ENCODE results near the gene NUDT17. TPM values are rescaled to one million over a fixed set of nuclear protein-coding genes. Genes with fewer than 3 reads are reported as not detected.

The NUDT17 gene
- total RNA-seq, 1 donor from 2014 or later, result 11.9 TPM

DNA sequence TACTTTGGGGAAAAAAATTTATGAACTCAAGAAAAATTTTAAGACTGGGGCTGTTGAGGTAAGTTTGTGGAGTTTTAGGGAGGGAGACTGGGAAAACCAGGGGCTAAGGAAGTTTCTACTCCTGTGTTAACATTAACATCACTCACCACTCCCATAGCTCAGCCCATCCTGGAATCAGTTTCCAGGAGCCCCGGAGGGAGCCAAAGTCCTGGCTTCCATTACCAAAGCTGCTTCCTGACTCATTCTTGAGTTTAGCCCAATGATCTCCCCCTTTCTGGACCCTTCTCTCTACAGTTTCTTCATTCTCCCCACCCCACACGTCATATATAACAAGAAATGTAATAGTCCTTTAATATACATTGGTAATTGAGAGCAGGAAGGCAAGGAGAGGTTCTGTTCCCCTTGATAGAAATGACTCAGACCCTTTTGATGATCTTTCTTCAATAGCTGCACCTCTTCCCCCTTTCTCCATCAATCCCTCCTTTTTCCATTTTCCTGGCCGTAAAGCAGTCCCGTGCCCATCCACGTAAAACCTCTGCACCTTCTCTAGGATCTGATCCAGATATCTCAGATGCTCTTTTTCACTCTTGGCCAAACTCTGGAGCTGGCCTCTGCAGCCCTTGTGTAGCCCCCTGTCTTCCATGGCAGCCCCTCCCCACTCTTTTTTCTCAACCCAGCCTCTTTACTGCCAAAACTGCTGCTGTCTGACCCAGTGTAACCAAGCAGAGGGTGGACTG, 18.0 kb downstream of the NUDT17 start:
- Histone ChIP-seq H3K36me3 (no peaks in the 10 kb centered on the region), H3K9me3 (ENCODE audit: low read depth) (no peaks in the 10 kb centered on the region), H2AFZ (replicated peaks) (peak overlapping the region; percentile 47), H3K4me2 (no peak overlapping the region), H3K27me3 (no peaks in the 10 kb centered on the region), H3K27ac (no peak overlapping the region), H3K4me3 (no peak overlapping the region), H3K79me2 (ENCODE audit: low read depth) (no peaks in the 10 kb centered on the region), H3F3A (ENCODE audit: low read depth) (peaks cover 16% of the 10 kb centered on the region), H3K4me1 (no peaks in the 10 kb centered on the region), H3K9ac (no peak overlapping the region), H4K20me1 (ENCODE audit: low read depth) (no peaks in the 10 kb centered on the region)
- Mint-ChIP-seq H3K4me1 (peaks cover 7% of the 10 kb centered on the region), H3K27ac (no peak overlapping the region), H3K4me3 (no peak overlapping the region), H3K9me3 (no peaks in the 10 kb centered on the region), H3K36me3 (no peaks in the 10 kb centered on the region), H3K27me3 (ENCODE audit: insufficient read depth, low read depth) (peaks cover 13% of the 10 kb centered on the region)
- no peak for DNase-seq (ENCODE audit: low spot score)
- no peak for TF ChIP-seq EZH2phosphoT487 (IDR thresholded peaks at IDR 0.05)
- no peak for TF ChIP-seq EZH2 (IDR thresholded peaks at IDR 0.05)

- Histone ChIP-seq H3K4me2 (no peak overlapping the region), H3K4me3 (no peak overlapping the region), H3K27me3 (peaks cover 6% of the 10 kb centered on the region), H3K27ac (no peak overlapping the region), H2AFZ (replicated peaks) (no peak overlapping the region), H3F3A (ENCODE audit: low read depth) (no peaks in the 10 kb centered on the region), H3K79me2 (ENCODE audit: low read depth) (no peaks in the 10 kb centered on the region), H3K36me3 (no peaks in the 10 kb centered on the region), H3K9me3 (ENCODE audit: low read depth) (no peaks in the 10 kb centered on the region), H3K9ac (no peak overlapping the region), H4K20me1 (ENCODE audit: low read depth) (no peaks in the 10 kb centered on the region), H3K4me1 (peaks cover 5% of the 10 kb centered on the region)
- Mint-ChIP-seq H3K9me3 (no peaks in the 10 kb centered on the region), H3K36me3 (no peaks in the 10 kb centered on the region), H3K4me1 (peaks cover 17% of the 10 kb centered on the region), H3K4me3 (no peak overlapping the region), H3K27ac (no peak overlapping the region), H3K27me3 (ENCODE audit: insufficient read depth, low read depth) (peaks cover 27% of the 10 kb centered on the region)
- TF ChIP-seq EZH2 (IDR thresholded peaks at IDR 0.05) (no peak), CTCF (IDR thresholded peaks at IDR 0.05) (no peak), EZH2phosphoT487 (IDR thresholded peaks at IDR 0.05) (no peak)
- DNase-seq (ENCODE audit: low spot score), result no peak
Measured at GRCh38 chr1:145868232-145868631, 22.8 kb downstream of the NUDT17 start.

DNA sequence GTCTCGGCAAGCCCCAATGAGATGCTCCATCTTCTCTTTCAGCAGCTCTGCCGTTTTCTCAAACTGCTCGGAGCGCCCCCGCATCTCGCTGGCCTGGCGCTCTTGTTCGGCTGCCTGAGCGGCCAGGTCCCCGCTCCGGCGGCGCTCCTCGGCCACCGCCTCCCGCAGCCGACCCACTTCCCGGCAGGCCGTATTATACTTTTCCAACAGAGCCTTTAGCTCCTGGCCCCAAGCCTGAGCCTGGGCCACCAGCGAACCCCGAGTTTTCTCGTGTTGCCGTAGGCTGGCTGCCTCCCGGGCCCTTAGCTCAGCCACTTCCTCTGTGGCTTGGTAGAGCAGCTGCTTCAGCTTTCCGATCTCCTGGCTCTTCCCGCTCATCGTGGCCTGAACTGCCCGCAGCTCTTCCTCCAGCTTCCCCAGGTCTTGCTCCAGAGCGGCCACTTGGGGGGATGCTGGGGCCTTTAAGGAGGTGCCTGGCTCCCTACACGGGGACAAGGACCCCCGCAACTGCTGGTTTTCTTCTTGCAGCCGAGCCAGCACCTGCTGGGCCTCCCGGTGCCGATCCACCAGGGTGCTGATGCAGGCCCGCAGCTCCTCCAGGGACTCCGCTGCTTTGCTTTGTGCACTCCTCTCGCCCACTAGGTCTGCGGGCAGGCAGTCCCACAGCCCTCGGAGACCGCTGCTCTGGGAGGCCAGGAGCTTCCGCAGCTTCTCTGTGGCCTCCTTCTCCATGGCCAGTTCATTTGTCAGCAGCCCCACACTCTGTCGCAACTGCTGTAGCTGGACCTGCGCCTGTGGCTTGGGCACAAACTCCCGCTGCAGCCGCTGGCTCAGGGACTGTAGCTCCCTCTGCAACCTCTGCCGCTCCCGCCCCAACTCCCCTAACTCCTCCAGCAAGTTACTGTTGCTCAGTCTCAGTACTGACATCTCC, 26.8 kb downstream of the NUDT17 start:
- Mint-ChIP-seq H3K4me3 (peak overlapping the region; percentile 69), H3K4me1 (peaks cover 17% of the 10 kb centered on the region), H3K27me3 (ENCODE audit: insufficient read depth, low read depth) (peaks cover 23% of the 10 kb centered on the region), H3K27ac (peak overlapping the region; percentile 21), H3K36me3 (no peaks in the 10 kb centered on the region), H3K9me3 (no peaks in the 10 kb centered on the region)
- no peaks in the 10 kb centered on the region for H3K79me2 ChIP-seq (ENCODE audit: low read depth)
- TF ChIP-seq EZH2 (IDR thresholded peaks at IDR 0.05) (no peak), EZH2phosphoT487 (IDR thresholded peaks at IDR 0.05) (no peak), CTCF (IDR thresholded peaks at IDR 0.05) (no peak)
- peak overlapping the region; percentile 34 for H3K4me3 ChIP-seq
- no peak overlapping the region for H3K9ac ChIP-seq
- H3K27me3 ChIP-seq, result peaks cover 7% of the 10 kb centered on the region
- H3K9me3 ChIP-seq (ENCODE audit: low read depth), result no peaks in the 10 kb centered on the region
- H3K36me3 ChIP-seq, result no peaks in the 10 kb centered on the region
- no peaks in the 10 kb centered on the region for H4K20me1 ChIP-seq (ENCODE audit: low read depth)
- H3K4me1 ChIP-seq, result peaks cover 5% of the 10 kb centered on the region
- no peaks in the 10 kb centered on the region for H3F3A ChIP-seq (ENCODE audit: low read depth)
- peak; percentile 48 for DNase-seq (ENCODE audit: low spot score)
- peak overlapping the region; percentile 70 for H3K4me2 ChIP-seq
- H3K27ac ChIP-seq, result no peak overlapping the region
- H2AFZ ChIP-seq (replicated peaks), result peak overlapping the region; percentile 96
